GM12892 (cell line): ENCODE measurements around the gene ADH1C. TPM values are rescaled to one million over a fixed set of nuclear protein-coding genes. Genes with fewer than 3 reads are reported as not detected.

Experiments
- DNase-seq: peaks from one replicate; pipeline ENCODE4 v3.0.0; 2011; ENCODE audit not compliant: insufficient read length
- FAIRE-seq: peaks from 2 replicates; lab custom pipeline; 2011; peaks lifted over from hg19 to GRCh38; lab: Jason Lieb, UNC
- POLR2A ChIP-seq: IDR thresholded peaks from 2 replicates; pipeline ENCODE4 v1.6.1; 2011; ENCODE audit warnings: low read depth, low read length, control low read depth
- POLR2AphosphoS5 ChIP-seq: IDR thresholded peaks from 2 replicates; pipeline ENCODE4 v1.6.1; 2011; ENCODE audit warnings: low read depth, low read length, control low read depth
- TAF1 ChIP-seq: IDR thresholded peaks from 2 replicates; pipeline ENCODE4 v1.6.1; 2011; ENCODE audit warnings: low read depth, mild to moderate bottlenecking, control low read depth, low read length, borderline replicate concordance
- polyA plus RNA-seq: library from polyadenylated mRNA; unstranded; fragments of >200 nt; gene quantifications from one replicate; pipeline ENCODE4 v1.2.1, GENCODE V29; 2012; ENCODE audit warnings: missing spikeins, inconsistent platforms; ENCODE audit not compliant: missing spikeins

Gene ADH1C
- polyA plus RNA-seq = not detected

DNA sequence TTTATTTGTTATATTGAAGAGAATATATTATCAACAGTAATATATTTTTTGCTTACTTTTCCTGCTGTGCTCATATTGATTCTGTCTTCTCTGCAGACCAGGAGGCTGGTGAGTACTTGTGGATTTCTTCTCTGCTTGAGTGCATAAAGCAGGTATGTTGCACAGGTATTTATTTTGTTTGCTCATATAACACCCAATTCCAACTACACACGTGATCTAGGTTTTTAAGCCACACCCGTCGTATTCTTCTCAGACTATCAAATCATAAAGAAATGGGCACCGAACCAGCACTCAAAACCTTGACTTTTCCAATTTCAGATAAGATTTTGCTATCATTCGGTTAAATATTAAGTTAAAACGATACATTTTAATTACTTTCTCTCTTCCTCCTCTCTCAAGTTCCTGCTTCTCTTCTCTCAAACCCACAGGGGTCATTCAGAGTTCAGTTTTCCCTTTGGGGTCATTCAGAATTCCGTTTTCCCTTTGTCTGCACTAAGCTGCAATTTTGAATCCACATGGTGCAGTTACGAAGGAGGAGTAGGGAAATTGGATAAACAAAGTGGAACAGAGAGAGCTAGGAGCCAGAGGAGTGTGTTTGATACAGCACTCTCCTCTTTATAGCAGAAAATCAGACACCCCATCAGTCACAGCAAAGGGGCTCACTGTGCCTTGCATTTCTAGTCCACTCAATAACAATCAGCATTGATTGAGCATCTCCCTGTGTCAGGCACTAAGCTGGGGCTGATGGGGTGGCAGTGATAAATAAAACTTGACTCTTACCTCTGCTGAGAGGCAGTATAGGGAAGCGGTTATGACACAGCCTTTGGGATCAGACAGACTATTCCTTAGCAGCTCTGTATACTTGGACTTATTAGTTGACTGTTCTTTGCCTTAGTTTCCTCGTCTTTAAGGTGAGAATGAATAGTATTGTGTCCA lies at the start of gene ADH1C:
Gene ADH1C (minus strand): TSS at position 145 of the 936 bp plus-strand sequence. CDS start 71 bp downstream, at position 74.
- no peak for FAIRE-seq
- no peak for TF ChIP-seq POLR2AphosphoS5
- DNase-seq = no peak

DNA sequence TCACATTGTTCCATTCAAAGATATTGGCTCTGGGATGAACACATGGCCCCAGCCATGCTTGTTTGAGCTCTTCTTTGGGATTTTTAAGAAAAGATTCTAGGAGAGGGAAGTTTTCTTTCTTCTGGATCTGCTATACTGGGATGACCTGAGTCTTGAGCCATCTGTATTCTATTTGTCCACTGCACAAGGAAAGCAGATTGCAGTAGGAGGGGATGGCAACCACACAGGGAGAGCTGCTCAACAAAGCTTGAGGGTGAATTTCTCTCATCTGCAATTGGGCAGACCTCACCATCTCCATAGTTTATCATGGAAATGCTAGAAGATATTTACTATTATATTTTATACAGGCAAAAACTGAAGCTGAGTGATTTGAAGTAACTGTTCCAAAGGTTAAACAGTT lies 48.3 kb upstream of the ADH1C start:
- DNase-seq = no peak
- TF ChIP-seq TAF1 (no peak), POLR2A (no peak), POLR2AphosphoS5 (no peak)
- FAIRE-seq = no peak

DNA sequence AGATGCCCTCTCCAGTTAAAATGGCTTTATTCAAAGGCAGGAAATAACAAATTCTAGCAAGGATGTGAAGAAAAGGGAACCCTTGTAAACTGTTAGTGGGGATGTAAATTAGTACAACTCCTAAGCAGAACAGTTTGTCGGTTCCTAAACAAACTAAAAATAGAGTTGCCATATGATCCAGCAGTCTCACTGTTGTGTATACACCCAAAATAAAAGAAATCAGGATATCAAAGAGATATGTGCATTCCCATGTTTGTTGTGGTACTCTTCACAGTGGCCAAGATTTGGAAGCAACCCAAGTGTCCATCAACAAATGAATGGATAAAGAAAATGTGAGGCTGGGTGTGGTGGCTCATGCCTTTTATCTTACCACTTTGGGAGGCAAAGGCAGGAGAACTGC lies 46.5 kb upstream of the ADH1C start:
- FAIRE-seq (no peak), DNase-seq (no peak)
- no peak for TF ChIP-seq POLR2AphosphoS5

DNA sequence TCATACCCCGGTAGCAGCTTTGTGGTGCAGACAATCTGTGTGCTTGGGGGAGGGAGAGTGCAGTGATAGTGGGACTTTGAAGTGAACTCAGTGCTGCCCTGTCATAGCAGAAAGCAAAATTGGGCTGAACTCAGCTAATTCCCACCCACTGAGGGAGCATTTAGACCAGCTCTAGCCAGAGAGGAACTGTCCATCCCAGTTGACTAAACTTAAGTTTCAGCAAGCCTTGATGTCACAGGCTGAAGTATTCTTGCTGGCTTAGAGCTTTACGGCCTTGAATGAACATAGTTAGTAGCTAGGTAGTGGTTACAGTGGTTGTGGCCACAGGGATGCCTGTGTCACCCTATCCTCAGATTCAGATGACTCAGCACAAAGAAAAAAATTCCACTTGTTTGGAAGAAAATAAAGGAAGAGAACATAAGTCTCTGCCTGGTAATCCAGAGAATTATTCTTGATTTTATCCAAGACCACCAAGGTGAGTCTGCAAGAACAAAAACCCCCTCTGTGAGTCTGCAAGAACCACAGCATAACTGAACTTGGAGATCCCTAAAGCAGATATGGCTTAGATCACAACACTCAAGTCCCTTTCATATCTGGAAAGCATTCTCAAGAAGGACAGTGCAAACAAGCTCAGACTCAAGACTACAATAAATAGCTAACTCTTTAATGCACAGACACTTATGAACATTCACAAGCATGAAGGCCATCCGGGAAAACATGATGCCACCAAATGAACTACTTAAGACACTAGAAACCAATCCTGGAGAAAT lies 43.2 kb upstream of the ADH1C start:
- DNase-seq = no peak
- TF ChIP-seq TAF1 (no peak), POLR2A (no peak), POLR2AphosphoS5 (no peak)
- no peak for FAIRE-seq

- TF ChIP-seq TAF1 (no peak), POLR2A (no peak), POLR2AphosphoS5 (no peak)
- DNase-seq = no peak
- no peak for FAIRE-seq
Measured at GRCh38 chr4:99394896-99395295, 42.4 kb upstream of the ADH1C start.

DNA sequence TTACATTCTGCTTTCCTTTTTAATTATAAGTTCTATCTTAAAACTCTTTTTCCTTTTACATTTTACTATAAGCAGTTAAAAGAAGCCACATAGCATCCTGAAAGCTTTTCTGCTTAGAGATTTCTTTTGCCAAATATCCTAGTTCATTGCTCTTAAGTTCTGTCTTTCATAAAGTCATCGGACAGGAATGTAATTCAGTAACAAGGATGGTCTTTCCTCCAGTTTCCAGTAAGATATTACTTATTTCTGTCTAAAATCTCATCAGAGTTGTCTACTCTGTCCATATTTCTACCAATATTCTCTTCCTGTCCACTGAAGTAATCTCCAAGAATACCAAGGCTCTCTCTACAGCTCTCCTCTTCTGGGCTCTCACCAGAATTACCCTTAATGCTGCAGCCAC lies 37.5 kb upstream of the ADH1C start:
- no peak for DNase-seq
- FAIRE-seq = no peak
- no peak for TF ChIP-seq POLR2AphosphoS5
- TF ChIP-seq POLR2A = no peak
- TF ChIP-seq TAF1 = no peak

DNA sequence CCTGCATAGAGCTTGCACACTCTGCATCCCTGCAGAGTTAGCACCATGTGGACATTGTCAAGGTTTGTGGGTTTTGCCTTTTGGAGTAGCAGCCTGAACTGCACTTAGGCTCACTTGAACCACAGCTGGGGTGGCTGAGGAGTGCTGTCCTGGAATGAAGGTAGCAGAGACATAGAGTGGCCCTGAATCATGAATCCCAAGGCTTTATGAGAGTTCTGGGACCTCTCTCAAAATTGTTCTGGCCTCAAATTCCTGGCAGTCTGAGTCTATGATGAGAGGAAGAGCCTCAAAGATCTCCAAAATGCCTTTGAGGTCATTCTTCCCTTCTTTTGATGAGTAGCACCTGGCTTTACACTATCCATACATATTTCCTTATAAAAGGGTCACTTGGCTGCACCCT lies 37.1 kb upstream of the ADH1C start:
- DNase-seq (no peak), FAIRE-seq (no peak)
- TF ChIP-seq POLR2AphosphoS5 = no peak

GRCh38 chr4:99383833-99384392 lies 31.4 kb upstream of the ADH1C start:
- TF ChIP-seq POLR2A (no peak), POLR2AphosphoS5 (no peak), TAF1 (no peak)
- DNase-seq (no peak), FAIRE-seq (no peak)

DNA sequence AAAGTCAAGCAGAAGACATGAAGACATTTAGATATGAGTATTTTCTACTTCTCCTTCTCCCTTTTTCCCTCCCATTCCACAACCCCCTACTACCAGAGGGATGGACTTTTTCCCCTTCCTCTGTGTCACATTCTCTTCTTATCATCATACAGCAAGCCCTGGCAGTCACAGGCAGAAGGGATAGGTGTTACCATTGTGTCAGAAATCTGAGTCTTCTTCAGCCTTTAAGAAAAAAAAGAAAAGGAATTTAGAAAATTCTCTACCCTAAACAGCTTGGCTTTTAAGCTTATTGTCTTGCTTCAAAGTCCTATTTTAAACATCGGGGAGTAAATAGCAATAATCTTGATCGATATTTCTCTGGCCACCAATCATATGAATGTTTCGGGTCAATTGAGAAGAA lies 30.9 kb upstream of the ADH1C start:
- no peak for DNase-seq
- no peak for FAIRE-seq

GRCh38 chr4:99382745-99383360 lies 30.3 kb upstream of the ADH1C start:
- no peak for FAIRE-seq
- TF ChIP-seq TAF1 (no peak), POLR2AphosphoS5 (no peak), POLR2A (no peak)
- no peak for DNase-seq

More for the DNA sequence above, 30.9 kb upstream of the ADH1C start:
- TF ChIP-seq POLR2A (no peak), POLR2AphosphoS5 (no peak), TAF1 (no peak)

DNA sequence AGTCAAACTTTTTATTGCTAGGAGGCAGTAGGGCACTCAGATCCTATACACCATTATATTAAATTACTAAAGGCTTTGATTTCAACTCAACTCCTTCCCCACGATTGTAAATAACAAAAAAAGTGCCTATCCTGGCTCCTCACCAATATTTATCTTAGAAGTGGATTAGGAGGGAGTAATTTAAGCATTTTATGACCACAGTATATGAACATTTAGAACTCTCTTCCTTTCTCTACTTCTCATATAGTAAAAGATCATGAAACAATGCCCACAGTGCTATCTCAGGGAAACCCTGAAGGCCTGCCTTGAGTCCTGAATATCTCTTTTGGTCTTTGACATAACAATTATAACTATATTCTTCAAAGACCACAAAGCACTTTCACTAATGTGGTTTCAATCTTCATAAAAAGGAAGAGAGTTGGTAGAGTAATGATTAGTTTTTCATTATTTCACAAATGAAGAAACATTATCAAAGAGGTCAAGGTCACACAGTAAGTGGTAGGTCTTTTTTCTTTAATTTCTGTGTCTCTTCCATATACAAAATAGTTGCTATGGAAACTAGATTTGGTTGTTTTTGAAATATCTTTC lies 29.1 kb upstream of the ADH1C start:
- TF ChIP-seq POLR2A (no peak), TAF1 (no peak), POLR2AphosphoS5 (no peak)
- FAIRE-seq (no peak), DNase-seq (no peak)
